ENCODE data around the gene UQCC3.

The UQCC3 gene

DNA sequence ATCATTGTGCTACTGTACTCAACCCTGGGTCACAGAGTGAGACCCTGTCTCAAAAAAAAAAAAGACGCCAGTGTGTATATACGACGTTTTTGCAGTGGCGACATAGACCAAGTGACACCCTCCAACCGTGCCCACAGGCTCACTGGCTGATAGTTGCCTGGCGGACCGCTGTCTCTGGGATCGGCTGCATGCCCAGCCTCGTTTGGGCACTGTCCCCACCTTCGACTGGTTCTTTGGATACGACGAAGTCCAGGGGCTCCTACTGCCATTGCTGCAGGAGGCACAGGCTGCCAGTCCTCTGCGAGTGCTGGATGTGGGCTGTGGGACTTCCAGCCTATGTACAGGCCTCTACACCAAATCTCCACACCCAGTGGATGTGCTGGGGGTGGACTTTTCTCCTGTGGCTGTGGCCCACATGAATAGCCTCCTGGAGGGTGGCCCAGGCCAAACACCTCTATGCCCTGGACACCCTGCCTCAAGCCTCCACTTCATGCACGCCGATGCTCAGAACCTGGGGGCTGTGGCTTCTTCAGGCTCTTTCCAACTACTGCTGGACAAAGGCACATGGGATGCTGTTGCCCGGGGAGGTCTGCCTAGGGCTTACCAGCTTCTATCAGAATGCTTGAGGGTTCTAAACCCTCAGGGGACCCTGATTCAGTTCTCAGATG, 5.1 kb upstream of the UQCC3 start:
- Histone ChIP-seq H3K79me2 (ENCODE audit: insufficient read depth, low read length) (peaks cover 15% of the 10 kb centered on the region; the same call in 1 of the 2 replicates), H2AFZ (ENCODE audit: low read length) (no peak overlapping the region), H4K20me1 (ENCODE audit: insufficient read depth, low read length) (no peaks in the 10 kb centered on the region), H3K4me3 (ENCODE audit: low read depth, low read length, poor library complexity, severe bottlenecking) (peak overlapping the region; percentile 94), H3K27me3 (ENCODE audit: insufficient read depth, low read length) (no peaks in the 10 kb centered on the region), H3K4me1 (ENCODE audit: insufficient read depth, low read length, severe bottlenecking) (peaks cover 53% of the 10 kb centered on the region), H3K9me2 (ENCODE audit: low read depth, low read length) (no peaks in the 10 kb centered on the region), H3K4me2 (ENCODE audit: low read length) (peak overlapping the region; percentile 94), H3K27ac (ENCODE audit: low read depth, low read length, poor library complexity, severe bottlenecking) (peak overlapping the region; percentile 93), H3K9me3 (ENCODE audit: low read length) (no peaks in the 10 kb centered on the region), H3K36me3 (ENCODE audit: insufficient read depth, low read length) (peaks cover 45% of the 10 kb centered on the region), H3K9ac (ENCODE audit: low read length) (peak overlapping the region; percentile 99), H3F3A (ENCODE audit: insufficient read depth, low read length) (no peaks in the 10 kb centered on the region)
- TF ChIP-seq EZH2 (IDR thresholded peaks at IDR 0.05; ENCODE audit: borderline replicate concordance, low read length): no peak
- TF ChIP-seq, protein P1, sequence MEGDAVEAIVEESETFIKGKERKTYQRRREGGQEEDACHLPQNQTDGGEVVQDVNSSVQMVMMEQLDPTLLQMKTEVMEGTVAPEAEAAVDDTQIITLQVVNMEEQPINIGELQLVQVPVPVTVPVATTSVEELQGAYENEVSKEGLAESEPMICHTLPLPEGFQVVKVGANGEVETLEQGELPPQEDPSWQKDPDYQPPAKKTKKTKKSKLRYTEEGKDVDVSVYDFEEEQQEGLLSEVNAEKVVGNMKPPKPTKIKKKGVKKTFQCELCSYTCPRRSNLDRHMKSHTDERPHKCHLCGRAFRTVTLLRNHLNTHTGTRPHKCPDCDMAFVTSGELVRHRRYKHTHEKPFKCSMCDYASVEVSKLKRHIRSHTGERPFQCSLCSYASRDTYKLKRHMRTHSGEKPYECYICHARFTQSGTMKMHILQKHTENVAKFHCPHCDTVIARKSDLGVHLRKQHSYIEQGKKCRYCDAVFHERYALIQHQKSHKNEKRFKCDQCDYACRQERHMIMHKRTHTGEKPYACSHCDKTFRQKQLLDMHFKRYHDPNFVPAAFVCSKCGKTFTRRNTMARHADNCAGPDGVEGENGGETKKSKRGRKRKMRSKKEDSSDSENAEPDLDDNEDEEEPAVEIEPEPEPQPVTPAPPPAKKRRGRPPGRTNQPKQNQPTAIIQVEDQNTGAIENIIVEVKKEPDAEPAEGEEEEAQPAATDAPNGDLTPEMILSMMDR (IDR thresholded peaks at IDR 0.05; ENCODE audit: low read length): no peak

DNA sequence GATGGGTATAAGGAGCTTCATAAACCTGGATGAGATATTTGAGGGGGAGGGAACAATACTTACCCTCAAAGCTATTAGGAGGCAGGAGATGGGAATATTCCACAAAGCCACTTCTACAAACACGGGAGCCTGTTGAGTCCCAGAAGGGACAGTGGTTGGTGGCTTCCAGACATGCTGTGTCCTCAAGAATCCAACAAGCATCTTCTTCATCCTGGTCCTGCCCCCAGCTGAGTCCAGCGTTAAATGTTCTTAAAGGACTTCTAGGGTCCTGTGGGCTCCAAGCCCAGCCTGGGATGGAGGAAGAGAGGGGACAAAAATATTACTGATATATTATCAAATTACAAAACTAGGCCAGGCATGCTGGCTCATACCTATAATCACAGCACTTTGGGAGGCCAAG, 4.0 kb upstream of the UQCC3 start:
- Histone ChIP-seq H3K4me2 (ENCODE audit: low read length) (peak overlapping the region; percentile 94), H3F3A (ENCODE audit: insufficient read depth, low read length) (no peaks in the 10 kb centered on the region), H3K27ac (ENCODE audit: low read depth, low read length, poor library complexity, severe bottlenecking) (peak overlapping the region; percentile 93), H3K27me3 (ENCODE audit: insufficient read depth, low read length) (no peaks in the 10 kb centered on the region), H3K4me3 (ENCODE audit: low read depth, low read length, poor library complexity, severe bottlenecking) (peak overlapping the region; percentile 94), H3K9me2 (ENCODE audit: low read depth, low read length) (no peaks in the 10 kb centered on the region), H3K9ac (ENCODE audit: low read length) (peak overlapping the region; percentile 99), H4K20me1 (ENCODE audit: insufficient read depth, low read length) (no peaks in the 10 kb centered on the region), H3K4me1 (ENCODE audit: insufficient read depth, low read length, severe bottlenecking) (peaks cover 55% of the 10 kb centered on the region), H3K79me2 (ENCODE audit: insufficient read depth, low read length) (peaks cover 15% of the 10 kb centered on the region; the same call in 1 of the 2 replicates), H2AFZ (ENCODE audit: low read length) (no peak overlapping the region), H3K36me3 (ENCODE audit: insufficient read depth, low read length) (peaks cover 38% of the 10 kb centered on the region), H3K9me3 (ENCODE audit: low read length) (no peaks in the 10 kb centered on the region)
- TF ChIP-seq, protein P1 (IDR thresholded peaks at IDR 0.05; ENCODE audit: low read length): no peak
- TF ChIP-seq EZH2 (IDR thresholded peaks at IDR 0.05; ENCODE audit: borderline replicate concordance, low read length): no peak

DNA sequence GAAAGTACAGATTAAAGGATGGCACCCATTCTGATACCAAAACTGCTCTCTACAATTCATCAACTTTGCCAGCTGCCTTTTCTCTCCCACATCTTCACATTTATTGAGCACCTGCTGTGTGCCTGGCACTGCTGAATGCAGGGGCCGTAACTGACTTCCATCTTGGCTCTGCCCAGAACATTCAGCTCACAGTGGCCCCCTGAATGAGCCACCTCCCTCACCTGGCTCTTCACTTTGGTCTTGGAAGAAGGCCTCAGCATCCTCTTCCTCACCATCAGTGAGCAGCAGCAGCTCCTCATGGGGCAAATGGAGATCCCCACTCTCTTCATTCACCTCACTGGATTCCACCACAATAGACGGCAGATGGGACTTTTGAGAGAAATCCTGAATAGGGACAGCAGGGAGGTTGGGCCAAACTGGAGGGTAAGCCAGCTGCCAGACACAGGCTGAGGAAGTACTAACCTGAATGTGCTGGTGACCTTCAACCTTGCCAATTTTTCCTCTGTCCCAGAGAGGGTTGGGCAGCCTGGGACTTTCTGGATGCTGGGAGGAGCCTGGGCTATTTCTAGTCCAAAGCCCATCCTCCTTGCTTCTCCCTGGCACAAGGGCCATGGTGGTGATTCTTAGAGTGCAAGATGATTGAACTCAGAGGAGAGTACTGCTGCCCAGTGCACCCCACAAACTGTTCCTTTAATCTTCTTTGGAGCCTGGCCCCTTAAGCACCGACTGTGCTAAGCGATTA, 1.9 kb upstream of the UQCC3 start:
- Histone ChIP-seq H2AFZ (ENCODE audit: low read length) (no peak overlapping the region), H3K9ac (ENCODE audit: low read length) (peak overlapping the region; percentile 21; the same call in 1 of the 2 replicates), H3K27ac (ENCODE audit: low read depth, low read length, poor library complexity, severe bottlenecking) (peak overlapping the region; percentile 93), H3K36me3 (ENCODE audit: insufficient read depth, low read length) (peaks cover 42% of the 10 kb centered on the region), H3F3A (ENCODE audit: insufficient read depth, low read length) (no peaks in the 10 kb centered on the region), H3K79me2 (ENCODE audit: insufficient read depth, low read length) (peaks cover 8% of the 10 kb centered on the region; the same call in 1 of the 2 replicates), H4K20me1 (ENCODE audit: insufficient read depth, low read length) (no peaks in the 10 kb centered on the region), H3K4me3 (ENCODE audit: low read depth, low read length, poor library complexity, severe bottlenecking) (peak overlapping the region; percentile 91), H3K9me3 (ENCODE audit: low read length) (no peaks in the 10 kb centered on the region), H3K4me1 (ENCODE audit: insufficient read depth, low read length, severe bottlenecking) (peaks cover 60% of the 10 kb centered on the region), H3K4me2 (ENCODE audit: low read length) (peak overlapping the region; percentile 93), H3K9me2 (ENCODE audit: low read depth, low read length) (no peaks in the 10 kb centered on the region), H3K27me3 (ENCODE audit: insufficient read depth, low read length) (no peaks in the 10 kb centered on the region)
- TF ChIP-seq EZH2 (IDR thresholded peaks at IDR 0.05; ENCODE audit: borderline replicate concordance, low read length): no peak
- TF ChIP-seq, protein P1 (IDR thresholded peaks at IDR 0.05; ENCODE audit: low read length): no peak

Data from OCI-LY1 (cell line).